HG03064 (cell line): Measurements from ENCODE around the gene SASH3.

Source experiments
- ATAC-seq: cut with Tn5 transposase; IDR thresholded peaks from one replicate; pipeline ENCODE4 v1.9.1; 2021; ENCODE audit warnings: low read depth; ENCODE audit not compliant: unreplicated experiment

Gene SASH3

GRCh38 chrX:129755779-129756650, 23.7 kb upstream of the SASH3 start:
- no peak for ATAC-seq

- ATAC-seq, result peak; percentile 53
Measured at GRCh38 chrX:129759576-129760061, 20.1 kb upstream of the SASH3 start.

GRCh38 chrX:129760155-129760554, 19.6 kb upstream of the SASH3 start:
- ATAC-seq, result no peak

GRCh38 chrX:129760981-129761380, 18.8 kb upstream of the SASH3 start:
- no peak for ATAC-seq

- ATAC-seq, result no peak
Measured at GRCh38 chrX:129761596-129761995, 18.2 kb upstream of the SASH3 start.

GRCh38 chrX:129762448-129762847, 17.3 kb upstream of the SASH3 start:
- no peak for ATAC-seq

GRCh38 chrX:129763666-129764065, 16.1 kb upstream of the SASH3 start:
- no peak for ATAC-seq

- no peak for ATAC-seq
Measured at GRCh38 chrX:129768186-129768585, 11.6 kb upstream of the SASH3 start.

GRCh38 chrX:129768586-129769466, 10.9 kb upstream of the SASH3 start:
- no peak for ATAC-seq

GRCh38 chrX:129769467-129770154, 10.1 kb upstream of the SASH3 start:
- peak; percentile 32 for ATAC-seq

- no peak for ATAC-seq
Measured at GRCh38 chrX:129771266-129771995, 8.3 kb upstream of the SASH3 start.

GRCh38 chrX:129772796-129773431, 6.8 kb upstream of the SASH3 start:
- ATAC-seq, result peak; percentile 63

- no peak for ATAC-seq
Measured at GRCh38 chrX:129773649-129774458, 5.9 kb upstream of the SASH3 start.

- ATAC-seq, result no peak
Measured at GRCh38 chrX:129777218-129778030, 2.3 kb upstream of the SASH3 start.

- no peak for ATAC-seq
Measured at GRCh38 chrX:129779086-129779672, 570 bp upstream of the SASH3 start.

GRCh38 chrX:129780441-129781105, 824 bp downstream of the SASH3 start:
- no peak for ATAC-seq

- peak; percentile 59 for ATAC-seq
Measured at GRCh38 chrX:129781134-129781672, 1.5 kb downstream of the SASH3 start.
